Measurements from ENCODE around the gene RLF.
"Not testable (repeated sequence)": the region's sequence is repeated elsewhere in the genome, so short reads cannot be mapped to it uniquely, and the experiment has no call there.

RLF gene

DNA sequence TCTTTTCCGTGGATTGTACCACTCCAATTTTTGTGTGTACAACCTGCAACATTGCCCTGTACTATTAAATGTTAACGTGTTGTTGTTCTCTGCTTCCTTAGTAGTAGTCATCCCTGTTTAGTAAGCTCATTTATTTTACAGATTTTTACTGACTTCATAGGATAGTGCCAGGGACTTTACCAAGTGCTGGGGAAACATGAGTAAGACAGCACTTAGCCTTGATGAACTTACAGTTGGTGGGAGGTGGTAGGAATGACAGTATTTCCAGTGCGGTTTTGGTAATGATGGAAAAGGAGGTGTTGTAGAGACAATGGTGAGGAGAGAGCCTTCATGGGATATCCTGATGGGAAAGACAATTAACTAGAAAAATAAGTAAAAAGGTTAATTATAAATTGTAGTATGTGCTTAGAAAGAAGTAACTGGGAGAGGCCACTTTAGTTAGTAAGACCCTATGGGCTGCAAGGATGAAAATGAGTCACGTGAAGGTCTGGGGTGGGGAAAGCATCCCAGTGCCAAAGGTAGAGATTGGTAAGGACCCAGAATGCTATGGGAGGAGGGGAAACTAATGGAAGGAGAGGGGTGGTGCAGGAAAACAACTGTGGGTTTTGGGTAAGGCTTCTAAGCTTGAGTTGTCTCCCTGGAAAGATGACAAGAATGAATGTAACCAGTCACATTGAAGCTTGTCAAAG lies 1.7 kb downstream of the RLF start:
- DNase-seq (ENCODE audit: low read depth) = peak; percentile 55

- no peak for DNase-seq (ENCODE audit: low read depth)
Measured at GRCh38 chr1:40167317-40167716, 6.1 kb downstream of the RLF start.

DNA sequence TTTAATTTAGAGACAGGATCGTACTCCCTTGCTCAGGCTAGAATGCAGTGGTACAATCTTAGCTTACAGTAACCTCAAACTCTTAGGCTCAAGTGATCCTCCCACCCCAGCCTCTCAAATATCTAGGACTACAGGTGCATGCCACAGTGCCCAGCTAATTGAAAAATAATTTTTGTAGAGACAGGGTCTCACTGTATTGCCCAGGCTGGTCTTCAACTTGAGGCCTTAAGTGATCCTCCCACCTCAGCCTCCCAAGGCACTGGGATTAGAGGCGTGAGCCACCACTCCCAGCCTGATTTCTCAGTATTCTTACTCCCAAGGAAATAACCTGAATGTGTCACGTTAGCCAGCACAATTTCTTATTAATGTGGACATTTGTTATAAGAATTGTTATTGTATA lies 9.8 kb downstream of the RLF start:
- DNase-seq (ENCODE audit: low read depth) = no peak

DNA sequence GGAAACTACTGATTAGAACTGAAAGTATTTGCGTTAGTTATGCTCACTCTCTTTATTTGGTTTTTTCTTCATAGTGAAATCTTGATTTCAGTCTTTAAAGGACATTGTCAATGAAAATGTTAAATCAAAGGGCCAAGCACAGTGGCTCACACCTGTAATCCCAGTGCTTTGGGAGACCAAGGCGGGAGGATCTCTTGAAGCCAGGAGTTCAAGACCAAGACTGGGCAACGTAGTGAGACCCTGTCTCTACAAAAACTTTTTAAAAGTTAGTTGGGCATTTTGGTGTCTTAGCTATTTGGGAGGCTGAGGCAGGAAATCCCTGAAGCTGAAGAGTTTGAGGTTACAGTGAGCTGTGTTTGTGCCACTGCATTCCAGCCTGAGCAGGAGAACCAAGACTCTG lies 13.6 kb downstream of the RLF start:
- DNase-seq (ENCODE audit: low read depth) = no peak

DNA sequence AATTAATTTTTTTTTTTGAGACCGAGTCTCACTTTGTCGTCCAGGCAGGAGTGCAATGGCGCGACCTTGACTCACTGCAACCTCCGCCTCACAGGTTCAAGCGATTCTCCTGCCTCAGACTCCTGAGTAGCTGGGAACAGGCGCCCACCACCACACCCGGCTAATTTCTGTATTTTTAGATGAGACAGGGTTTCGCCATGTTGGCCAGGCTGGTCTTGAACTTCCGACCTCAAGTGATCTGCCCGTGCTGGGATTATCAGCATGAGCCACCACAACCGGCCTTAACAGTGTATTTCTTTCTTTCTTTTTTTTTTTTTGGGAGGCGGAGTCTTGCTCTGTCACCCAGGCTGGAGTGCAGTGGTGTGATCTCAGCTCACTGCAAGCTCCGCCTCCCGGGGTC lies 15.8 kb downstream of the RLF start:
- DNase-seq (ENCODE audit: low read depth) = not testable (repeated sequence)

DNA sequence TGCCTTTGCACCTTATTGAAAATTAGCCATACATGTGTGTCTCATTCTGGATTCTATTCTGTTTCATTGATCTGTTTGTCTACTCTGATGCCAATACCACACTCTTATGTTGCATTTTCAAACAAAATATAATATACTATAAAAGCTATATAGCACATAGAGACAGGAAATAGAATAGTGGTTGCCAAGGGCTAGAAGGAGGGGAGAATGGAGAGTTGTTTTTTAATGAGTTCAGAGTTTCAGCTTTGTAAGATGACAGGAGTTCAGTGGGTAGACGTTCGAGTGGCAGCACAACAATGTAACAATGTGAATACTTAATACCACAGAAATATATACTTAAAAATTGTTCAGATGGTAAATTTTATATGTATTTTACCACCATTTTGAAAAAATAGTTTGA lies 17.0 kb downstream of the RLF start:
- DNase-seq (ENCODE audit: low read depth) = no peak

- DNase-seq (ENCODE audit: low read depth) = no peak
Measured at GRCh38 chr1:40179496-40180089, 18.4 kb downstream of the RLF start.

DNA sequence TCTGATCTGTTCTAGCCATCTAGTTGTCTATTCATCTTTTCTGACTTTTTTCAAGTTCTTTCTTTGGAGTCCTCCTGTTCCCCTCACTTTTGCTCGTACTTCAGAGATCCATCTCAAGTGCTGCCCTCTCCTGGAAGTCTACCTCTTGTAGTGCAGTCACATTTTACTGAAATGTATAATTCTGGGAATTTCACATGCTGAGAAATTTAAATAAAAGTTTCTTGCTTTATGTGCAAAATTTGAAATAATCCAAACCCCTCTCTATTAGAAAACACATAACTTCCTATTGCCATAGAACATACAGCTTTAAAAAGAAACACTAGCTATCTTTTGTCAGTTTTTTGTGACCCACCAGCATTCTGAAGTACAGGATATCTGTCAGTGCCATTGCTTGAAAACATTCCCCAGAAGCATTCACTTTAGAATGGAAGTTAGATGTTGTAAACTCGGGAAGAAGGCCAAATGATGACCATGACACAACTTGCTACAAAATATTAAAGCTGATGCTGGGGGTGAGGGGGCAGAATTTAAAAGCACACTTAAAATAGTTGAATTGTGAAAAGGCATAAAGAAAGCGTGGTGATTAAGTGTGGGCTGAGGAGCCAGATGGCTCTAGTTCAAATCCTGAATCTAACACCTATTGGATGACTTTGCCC lies 22.0 kb downstream of the RLF start:
- peak; percentile 65 for DNase-seq (ENCODE audit: low read depth)

GRCh38 chr1:40184193-40184592 lies 23.0 kb downstream of the RLF start:
- DNase-seq (ENCODE audit: low read depth) = no peak

- DNase-seq (ENCODE audit: low read depth) = peak; percentile 82
Measured at GRCh38 chr1:40185951-40186864, 25.0 kb downstream of the RLF start.

- DNase-seq (ENCODE audit: low read depth) = peak; percentile 14
Measured at GRCh38 chr1:40187399-40187798, 26.2 kb downstream of the RLF start.

GRCh38 chr1:40194639-40195038 lies 33.5 kb downstream of the RLF start:
- not testable (repeated sequence) for DNase-seq (ENCODE audit: low read depth)

GRCh38 chr1:40197656-40198055 lies 36.5 kb downstream of the RLF start:
- no peak for DNase-seq (ENCODE audit: low read depth)

- no peak for DNase-seq (ENCODE audit: low read depth)
Measured at GRCh38 chr1:40199126-40199525, 37.9 kb downstream of the RLF start.

- no peak for DNase-seq (ENCODE audit: low read depth)
Measured at GRCh38 chr1:40204856-40205255, 43.7 kb downstream of the RLF start.

DNA sequence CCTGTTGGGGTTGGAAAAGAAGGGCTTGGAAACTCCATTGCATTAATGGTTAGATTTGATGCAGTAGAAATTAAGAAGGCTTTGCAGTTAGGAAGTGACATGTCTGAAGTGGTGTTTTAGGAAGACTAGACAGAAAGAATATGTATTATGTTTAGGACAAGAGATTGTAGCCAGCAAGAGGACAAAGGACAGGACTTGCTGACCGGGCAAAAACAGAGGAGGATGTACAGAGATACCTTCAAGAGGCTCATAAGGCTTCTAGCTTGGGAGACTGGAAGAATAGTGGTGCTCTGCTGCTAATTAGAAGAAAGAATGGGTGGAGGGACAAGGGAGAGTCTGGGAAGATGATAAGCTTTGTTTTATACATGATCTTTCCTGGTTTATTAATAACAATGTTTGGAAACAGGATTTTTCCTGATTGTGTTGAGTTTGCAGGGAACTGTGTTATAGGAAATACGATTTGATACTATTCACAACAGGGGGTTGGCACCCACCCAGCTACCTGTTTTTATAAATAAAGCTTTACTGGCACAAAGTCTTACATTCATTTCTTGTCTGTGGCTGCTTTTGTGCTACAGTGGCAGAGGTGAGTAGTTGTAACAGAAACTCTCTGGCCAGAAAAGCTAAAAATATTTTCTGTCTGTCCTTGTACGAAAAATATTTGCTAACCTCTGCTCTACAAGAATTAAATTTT lies 49.5 kb downstream of the RLF start:
- DNase-seq (ENCODE audit: low read depth) = no peak

DNA sequence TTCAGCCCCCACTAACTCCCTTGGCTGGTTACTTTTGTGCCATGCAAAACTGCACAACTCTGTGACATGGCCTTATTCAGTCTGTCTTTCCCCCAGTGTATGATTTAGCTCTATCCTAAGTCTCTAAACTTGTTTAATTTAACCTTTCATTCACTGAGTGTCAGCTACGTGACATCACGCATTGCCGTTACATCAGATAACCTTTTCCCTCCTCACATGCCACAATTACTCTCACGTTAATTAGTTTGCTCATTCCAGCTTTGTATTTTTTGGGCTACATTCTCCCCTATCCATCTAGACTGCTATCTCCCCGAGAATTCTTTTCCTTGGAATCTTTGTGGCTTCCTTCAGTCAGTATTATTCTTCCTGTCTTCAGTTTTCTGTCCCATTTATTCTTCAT lies 57.1 kb downstream of the RLF start:
- no peak for DNase-seq (ENCODE audit: low read depth)

- not testable (repeated sequence) for DNase-seq (ENCODE audit: low read depth)
Measured at GRCh38 chr1:40221471-40221905, 60.3 kb downstream of the RLF start.

DNA sequence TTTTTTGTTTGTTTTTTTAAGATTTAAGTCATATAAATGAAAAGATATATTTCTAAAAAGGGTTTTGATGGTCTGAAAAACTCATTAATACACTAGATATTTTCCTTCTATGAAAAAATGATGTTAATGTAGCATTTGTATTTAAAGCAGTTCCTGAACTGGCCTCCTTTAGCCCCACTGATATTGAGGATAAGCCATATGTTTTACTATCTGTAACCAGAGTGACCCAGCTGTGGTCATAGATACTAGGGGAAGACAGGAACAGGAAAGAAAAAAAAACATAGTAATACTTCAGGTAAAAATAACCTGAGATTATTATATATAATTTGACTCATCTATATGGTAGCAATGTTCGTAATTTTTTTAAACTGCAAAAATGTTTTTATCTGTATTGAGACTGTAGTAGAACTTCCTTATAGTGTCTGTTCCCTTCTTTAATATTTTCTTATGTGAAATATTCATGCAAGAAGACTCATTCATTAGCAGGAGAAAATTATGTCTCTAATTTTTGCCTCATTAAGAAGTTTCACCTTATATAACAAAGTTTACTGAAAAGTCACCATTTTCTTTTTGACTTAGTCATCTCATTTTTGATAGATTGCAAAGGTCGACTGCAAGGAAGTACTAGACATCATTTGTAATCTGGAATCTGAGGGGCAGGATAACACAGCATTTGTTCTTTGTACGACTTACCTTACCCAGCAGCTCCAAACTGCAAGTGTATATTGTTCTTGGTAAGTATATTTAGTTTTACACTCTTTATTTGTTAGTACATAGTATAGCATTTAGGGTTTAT lies 61.0 kb downstream of the RLF start:
- DNase-seq (ENCODE audit: low read depth) = no peak

GRCh38 chr1:40224040-40224439 lies 62.9 kb downstream of the RLF start:
- no peak for DNase-seq (ENCODE audit: low read depth)

DNA sequence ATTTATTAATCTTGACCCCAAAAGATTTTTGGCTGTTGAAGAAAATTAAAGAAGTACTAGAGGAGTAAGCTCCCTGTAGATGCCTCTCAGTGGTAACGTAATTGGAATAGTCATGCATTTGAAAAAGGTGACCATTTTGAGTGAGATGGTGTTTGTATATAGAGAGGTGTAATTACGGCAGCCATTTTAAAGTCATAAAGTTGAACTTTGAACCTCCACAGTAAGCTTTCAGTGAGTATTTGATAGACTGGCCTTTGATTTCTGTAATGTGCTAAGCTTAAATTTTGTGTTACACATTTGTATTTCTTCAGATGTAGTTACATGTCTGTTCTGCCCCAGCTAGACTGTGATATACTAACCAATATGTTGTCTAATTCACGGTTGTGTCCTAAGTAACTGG lies 65.0 kb downstream of the RLF start:
- no peak for DNase-seq (ENCODE audit: low read depth)
